Measurements from ENCODE around the gene SPINDOC. TPM values are rescaled to one million over a fixed set of nuclear protein-coding genes. Genes with fewer than 3 reads are reported as not detected.
"Not testable (repeated sequence)": the region's sequence is repeated elsewhere in the genome, so short reads cannot be mapped to it uniquely, and the experiment has no call there.

SPINDOC gene
- total RNA-seq, 1 donor from 2014 or later, result 9.0 TPM

GRCh38 chr11:63785823-63786222 is 27.4 kb upstream of the SPINDOC start:
- no peak for DNase-seq (ENCODE audit: low read depth in 2 of 2)

GRCh38 chr11:63791495-63792167 is 21.6 kb upstream of the SPINDOC start:
- no peak for DNase-seq (ENCODE audit: low read depth in 2 of 2)

GRCh38 chr11:63793161-63793560 is 20.1 kb upstream of the SPINDOC start:
- no peak for DNase-seq (ENCODE audit: low read depth in 2 of 2)

- no peak for DNase-seq (ENCODE audit: low read depth in 2 of 2)
These were observed 18.2 kb upstream of the SPINDOC start for GRCh38 chr11:63795066-63795465.

- DNase-seq (ENCODE audit: low read depth in 2 of 2), result no peak
These were observed 12.3 kb upstream of the SPINDOC start for GRCh38 chr11:63800921-63801320.

- no peak for DNase-seq (ENCODE audit: low read depth in 2 of 2)
These were observed 10.4 kb upstream of the SPINDOC start for GRCh38 chr11:63802637-63803414.

- peak in 1 of 2 donors; percentile 38 for DNase-seq (ENCODE audit: low read depth in 2 of 2)
These were observed 9.0 kb upstream of the SPINDOC start for GRCh38 chr11:63804259-63804658.

- peak in 1 of 2 donors; percentile 31 for DNase-seq (ENCODE audit: low read depth in 2 of 2)
These were observed 7.3 kb upstream of the SPINDOC start for GRCh38 chr11:63805844-63806415.

GRCh38 chr11:63810383-63810782 is 2.9 kb upstream of the SPINDOC start:
- DNase-seq (ENCODE audit: low read depth in 2 of 2), result not testable (repeated sequence)

GRCh38 chr11:63811522-63811921 is 1.7 kb upstream of the SPINDOC start:
- no peak for DNase-seq (ENCODE audit: low read depth in 2 of 2)

GRCh38 chr11:63813563-63814382 is 517 bp downstream of the SPINDOC start:
- peak in 1 of 2 donors; percentile 60 for DNase-seq (ENCODE audit: low read depth in 2 of 2)

GRCh38 chr11:63814383-63814736 is 1.1 kb downstream of the SPINDOC start:
- no peak for DNase-seq (ENCODE audit: low read depth in 2 of 2)

GRCh38 chr11:63816166-63816565 is 2.9 kb downstream of the SPINDOC start:
- DNase-seq (ENCODE audit: low read depth in 2 of 2), result no peak

- DNase-seq (ENCODE audit: low read depth in 2 of 2), result no peak
These were observed 3.5 kb downstream of the SPINDOC start for GRCh38 chr11:63816732-63817131.

GRCh38 chr11:63817758-63818498 is 4.7 kb downstream of the SPINDOC start:
- DNase-seq (ENCODE audit: low read depth in 2 of 2), result no peak

- DNase-seq (ENCODE audit: low read depth in 2 of 2), result no peak
These were observed 5.4 kb downstream of the SPINDOC start for GRCh38 chr11:63818609-63819008.

GRCh38 chr11:63821411-63821810 is 8.2 kb downstream of the SPINDOC start:
- no peak for DNase-seq (ENCODE audit: low read depth in 2 of 2)

- DNase-seq (ENCODE audit: low read depth in 2 of 2), result no peak
These were observed 13.4 kb downstream of the SPINDOC start for GRCh38 chr11:63826471-63827190.

- peak in 1 of 2 donors; percentile 61 for DNase-seq (ENCODE audit: low read depth in 2 of 2)
These were observed 16.7 kb downstream of the SPINDOC start for GRCh38 chr11:63829823-63830489.

- no peak for DNase-seq (ENCODE audit: low read depth in 2 of 2)
These were observed 18.1 kb downstream of the SPINDOC start for GRCh38 chr11:63831326-63831725.
